GM12874 (cell line): Measurements from ENCODE around the gene TCEA3.

Experiments used
- TF ChIP-seq, protein P1 (sequence below): IDR thresholded peaks from 2 replicates; pipeline ENCODE4 v1.5.1; 2011; ENCODE audit warnings: low read depth, mild to moderate bottlenecking, control low read depth, low read length, moderate library complexity; ENCODE audit not compliant: insufficient read depth

The TCEA3 gene

DNA sequence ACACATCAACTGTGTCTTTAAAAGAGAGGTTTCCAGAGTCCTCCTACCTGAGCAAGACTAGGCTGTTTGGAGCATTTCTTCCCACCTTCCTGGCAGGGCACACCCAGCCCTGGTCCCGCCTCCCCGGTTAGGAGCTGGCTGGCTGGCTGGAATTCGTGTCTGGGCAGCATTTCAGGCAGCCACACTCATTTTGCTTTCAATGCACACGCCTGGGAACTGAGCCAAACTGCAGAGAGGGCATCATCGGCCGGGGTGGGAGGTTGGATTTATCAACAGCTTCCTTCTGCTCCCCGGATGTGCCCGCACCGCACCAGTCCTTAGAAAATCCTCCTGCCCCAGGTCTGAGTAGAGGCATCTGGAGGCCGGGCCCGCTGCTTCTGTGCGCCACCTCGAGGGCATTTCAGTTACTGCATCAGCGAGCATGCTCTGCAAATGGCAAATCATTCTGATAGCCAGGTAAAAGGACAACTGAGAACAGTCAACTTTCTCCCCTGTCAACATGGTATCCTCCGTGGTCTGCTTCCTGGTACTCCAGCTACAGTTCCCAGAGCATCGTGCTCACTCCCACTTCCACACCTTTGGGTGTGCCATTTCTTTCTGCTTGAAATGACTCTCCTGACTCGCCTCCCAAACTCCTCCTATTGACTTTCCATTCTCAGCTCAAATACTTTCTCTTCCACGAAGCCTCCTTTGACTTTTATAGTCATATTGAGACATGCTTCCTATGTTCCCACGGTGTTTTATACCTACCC, 20.6 kb downstream of the TCEA3 start:
- TF ChIP-seq, protein P1, sequence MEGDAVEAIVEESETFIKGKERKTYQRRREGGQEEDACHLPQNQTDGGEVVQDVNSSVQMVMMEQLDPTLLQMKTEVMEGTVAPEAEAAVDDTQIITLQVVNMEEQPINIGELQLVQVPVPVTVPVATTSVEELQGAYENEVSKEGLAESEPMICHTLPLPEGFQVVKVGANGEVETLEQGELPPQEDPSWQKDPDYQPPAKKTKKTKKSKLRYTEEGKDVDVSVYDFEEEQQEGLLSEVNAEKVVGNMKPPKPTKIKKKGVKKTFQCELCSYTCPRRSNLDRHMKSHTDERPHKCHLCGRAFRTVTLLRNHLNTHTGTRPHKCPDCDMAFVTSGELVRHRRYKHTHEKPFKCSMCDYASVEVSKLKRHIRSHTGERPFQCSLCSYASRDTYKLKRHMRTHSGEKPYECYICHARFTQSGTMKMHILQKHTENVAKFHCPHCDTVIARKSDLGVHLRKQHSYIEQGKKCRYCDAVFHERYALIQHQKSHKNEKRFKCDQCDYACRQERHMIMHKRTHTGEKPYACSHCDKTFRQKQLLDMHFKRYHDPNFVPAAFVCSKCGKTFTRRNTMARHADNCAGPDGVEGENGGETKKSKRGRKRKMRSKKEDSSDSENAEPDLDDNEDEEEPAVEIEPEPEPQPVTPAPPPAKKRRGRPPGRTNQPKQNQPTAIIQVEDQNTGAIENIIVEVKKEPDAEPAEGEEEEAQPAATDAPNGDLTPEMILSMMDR, result peak; percentile 93

DNA sequence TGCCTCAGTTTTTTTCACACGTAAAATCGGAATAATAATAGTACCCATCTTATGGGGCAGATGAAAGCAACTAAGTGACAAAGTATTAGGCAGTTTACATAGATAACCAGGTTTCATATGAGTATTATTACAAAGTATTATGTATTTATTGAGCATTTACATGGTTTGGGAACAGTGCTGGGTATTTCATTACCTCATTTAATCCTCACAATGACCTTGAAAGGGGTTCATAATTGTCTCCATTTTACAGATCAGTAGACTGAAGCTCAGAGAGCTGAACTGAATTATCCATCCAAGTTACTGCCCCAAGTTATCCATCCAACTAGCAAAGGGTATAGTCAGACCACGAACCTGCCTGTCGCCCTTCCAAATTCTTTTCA, 21.2 kb downstream of the TCEA3 start:
- TF ChIP-seq, protein P1, result no peak

DNA sequence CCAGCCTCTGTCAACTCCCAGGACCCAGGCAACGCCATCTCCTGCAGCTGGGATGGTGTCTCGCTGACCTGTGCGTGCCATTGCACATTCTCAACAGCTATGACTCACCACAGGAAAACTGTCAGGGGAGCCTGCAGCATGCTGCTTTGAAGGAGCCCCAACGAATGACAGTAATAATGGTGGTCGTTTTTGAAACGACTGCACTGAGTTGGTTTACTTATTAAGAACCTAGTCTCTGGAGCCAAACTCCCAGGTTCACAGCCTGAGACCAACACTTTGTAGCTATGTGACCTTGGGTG, 21.6 kb downstream of the TCEA3 start:
- TF ChIP-seq, protein P1, result no peak

DNA sequence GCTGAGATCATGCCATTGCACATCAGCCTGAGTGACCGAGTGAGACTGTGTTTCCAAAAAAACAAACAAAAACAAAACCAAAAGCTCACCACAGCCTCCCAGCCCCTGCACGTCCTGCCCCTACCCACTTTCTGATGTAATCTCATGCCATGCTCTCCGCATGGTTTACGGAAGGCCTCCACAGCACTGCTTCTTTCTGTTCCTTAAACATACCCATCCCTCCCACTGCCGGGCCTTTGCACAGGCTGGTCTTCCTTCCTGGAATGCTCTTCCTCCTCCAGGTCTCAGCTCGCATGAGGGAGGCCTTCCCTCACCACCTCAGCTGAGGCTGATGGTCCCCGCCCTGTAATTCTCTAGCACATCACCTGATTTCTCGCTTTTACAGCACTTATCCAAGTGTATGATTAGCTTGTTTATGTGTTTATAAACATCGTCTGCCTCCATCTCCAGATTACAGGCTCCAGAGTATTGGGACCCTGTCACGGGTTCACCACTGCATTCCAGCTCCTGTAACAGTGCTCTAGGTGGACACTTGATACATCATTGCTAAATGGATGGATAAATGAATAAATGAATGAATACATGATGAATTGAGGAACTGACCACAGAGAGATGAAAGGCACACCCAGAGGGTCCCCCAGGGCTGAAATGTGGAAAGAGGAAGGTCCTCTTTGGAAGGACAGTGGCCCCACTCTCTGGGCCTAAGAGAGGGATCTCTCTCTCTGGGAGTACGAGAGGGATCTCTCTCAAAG, 22.1 kb downstream of the TCEA3 start:
- TF ChIP-seq, protein P1, result no peak

DNA sequence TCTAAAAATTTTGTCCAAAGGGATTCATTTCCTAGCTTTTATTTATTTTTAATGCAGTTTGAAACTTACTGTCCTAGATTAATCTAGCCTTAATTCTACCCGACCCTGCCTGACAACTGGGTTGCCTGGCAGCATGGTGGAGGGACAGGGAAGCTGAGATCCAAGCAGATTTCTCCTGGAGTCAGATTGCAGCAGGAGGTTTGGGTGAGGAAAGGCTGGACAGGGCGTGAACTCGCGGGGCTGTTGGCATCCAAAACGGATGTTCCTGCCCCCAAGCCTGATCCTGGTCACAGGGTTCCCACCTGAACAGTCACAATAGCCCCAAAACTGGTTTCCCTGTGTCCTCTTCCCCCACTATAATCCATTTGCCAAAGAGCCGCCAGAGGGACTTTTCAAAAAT, 23.2 kb downstream of the TCEA3 start:
- TF ChIP-seq, protein P1, result no peak

DNA sequence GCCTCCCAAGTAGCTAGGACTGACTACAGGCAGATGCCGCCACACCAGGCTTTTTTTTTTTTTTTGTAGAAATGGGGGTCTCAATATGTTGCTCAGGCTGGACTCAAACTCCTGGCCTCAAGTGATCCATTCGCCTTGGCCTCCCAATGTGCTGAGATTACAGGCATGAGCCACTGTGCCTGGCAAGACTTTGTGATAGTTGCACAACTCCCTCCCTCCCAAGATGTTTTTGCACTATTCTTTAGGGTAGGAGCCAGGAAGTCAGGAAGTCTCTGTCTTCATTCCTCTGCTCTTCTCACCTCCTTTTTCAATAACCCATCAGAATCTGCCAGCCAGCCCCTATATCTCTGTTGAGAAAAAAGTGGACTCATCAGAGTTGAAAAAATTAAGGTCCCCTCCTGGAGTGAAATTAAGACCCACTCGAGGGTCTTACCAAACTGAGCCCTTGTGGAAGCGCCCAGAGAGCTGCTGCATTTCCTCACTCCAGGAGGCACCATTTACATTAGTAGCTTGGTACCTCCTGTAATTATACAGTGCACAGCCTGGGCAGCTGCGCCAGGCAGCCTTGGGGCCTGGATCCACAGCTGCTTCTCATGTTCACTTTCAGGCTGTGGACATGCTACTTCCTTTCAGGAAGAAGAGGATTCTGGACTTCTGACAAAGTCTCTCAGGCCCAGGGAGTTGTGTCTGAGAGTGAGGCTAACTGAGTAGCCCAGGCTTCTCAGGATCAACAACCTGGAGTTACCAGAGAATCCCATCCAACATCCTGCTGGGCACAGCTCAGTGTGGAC, 24.0 kb downstream of the TCEA3 start:
- TF ChIP-seq, protein P1, result no peak

DNA sequence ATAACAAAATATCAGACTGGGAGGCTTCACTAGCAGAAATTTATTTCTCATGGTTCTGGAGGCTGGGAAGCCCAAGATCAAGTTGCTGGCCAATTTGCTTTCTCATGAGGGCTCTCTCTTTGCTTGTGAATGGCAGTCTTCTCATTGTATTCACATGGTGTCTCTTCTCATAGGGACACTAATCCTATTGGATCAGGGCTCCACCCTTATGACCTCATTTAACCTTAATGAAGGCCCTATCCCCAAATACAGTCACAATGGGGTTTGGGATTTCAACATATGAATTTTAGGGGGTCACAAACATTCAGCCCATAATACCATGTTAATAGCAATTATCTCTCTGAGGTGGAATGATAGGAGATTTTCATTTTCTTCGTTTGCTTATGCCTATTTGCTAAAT, 25.3 kb downstream of the TCEA3 start:
- TF ChIP-seq, protein P1, result no peak
